ENCODE results near the gene TSPEAR. TPM values are rescaled to one million over a fixed set of nuclear protein-coding genes. Genes with fewer than 3 reads are reported as not detected.
"Not testable (repeated sequence)": the region's sequence is repeated elsewhere in the genome, so short reads cannot be mapped to it uniquely, and the experiment has no call there.

Gene TSPEAR
- total RNA-seq, 1 donor from 2014 or later: 0.06 TPM

- not testable (repeated sequence) for DNase-seq (ENCODE audit: low spot score)
Observed at GRCh38 chr21:44685050-44685449, 26.3 kb downstream of the TSPEAR start.

GRCh38 chr21:44684483-44684882, 26.9 kb downstream of the TSPEAR start:
- no peak for DNase-seq (ENCODE audit: low spot score)

DNA sequence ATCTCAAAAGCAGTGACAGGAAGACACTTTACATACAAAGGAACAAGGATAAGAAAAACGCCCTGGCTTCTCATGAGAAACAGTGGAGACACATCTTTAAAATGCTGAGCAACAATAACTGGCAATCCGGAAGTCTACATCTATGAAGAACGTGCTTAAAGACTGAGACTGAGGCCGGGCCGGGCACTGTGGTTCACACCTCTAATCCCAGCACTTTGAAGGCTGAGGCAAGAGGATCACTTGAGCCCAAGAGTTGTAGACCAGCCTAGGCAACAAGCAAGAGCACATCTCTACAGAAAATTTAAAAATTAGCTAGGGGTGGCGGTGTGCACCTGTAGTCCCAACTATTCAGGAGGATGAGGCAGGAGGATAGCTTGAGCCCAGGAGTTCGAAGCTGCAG, 27.3 kb downstream of the TSPEAR start:
- no peak for DNase-seq (ENCODE audit: low spot score)

DNA sequence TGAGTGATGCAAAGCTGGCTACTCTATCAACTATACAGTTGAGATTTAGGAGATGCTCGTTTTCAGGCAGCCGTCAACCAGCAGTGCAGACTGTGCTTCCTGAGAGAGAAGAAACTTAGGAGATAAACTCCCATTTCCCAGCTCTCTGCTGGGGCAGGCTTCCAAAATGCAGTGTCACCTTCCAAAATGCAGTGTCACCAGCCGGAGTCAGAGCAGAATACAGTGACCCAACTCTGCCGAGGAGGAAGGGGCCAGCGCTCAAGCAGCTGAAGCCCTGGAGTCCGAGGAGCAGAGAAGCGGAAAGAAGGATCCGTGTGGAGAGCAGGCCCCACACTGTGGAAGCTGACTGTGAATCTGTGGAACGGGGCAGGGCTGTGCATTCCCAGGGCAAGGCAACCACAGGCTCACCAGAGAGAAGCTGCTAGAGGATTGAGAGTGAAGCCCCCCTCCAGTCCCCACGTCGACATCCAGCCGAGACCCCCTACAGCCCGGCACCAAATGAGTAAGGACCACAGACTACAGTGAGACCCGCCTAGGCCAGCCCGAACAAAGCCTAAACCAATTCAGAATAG, 28.7 kb downstream of the TSPEAR start:
- DNase-seq (ENCODE audit: low spot score): no peak

DNA sequence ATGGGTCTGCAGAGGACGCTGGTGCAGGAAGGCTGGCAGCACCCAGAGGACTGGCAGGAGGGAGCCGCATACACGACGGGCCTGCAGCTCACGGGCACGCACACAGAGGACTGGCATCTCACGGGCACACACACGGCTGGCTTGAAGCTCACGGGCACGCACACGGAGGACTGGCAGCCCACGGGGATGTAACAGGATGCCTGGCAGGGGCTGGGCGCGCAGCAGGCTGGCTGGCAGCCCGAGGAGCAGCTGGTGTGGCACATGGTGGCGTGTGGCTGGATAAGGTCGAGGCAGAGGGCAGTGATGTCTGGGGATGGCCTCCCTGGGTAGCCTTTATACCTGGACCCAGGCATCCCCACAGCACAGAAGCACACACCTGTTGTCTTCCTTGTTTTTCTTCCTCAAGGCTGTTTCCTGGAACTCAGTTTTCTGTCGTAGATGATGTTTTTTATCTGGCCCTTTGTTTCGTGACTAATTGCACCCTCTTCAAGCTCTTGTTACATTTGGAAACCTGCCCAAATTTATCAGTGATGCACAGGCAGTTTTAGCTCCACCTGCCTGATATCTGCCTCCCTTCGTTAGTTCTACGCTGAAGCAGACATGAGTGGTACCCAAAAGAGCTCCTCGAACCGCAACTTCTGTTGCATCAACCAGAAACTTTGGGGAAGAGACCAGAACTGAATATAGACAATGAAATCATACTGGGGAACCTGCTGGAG, 29.4 kb downstream of the TSPEAR start, which contains the start of gene KRTAP12-1:
KRTAP12-1 (minus strand) TSS at position 303 of the 719 bp plus-strand sequence; CDS start at position 263, 40 bp downstream.
- DNase-seq (ENCODE audit: low spot score): no peak

- no peak for DNase-seq (ENCODE audit: low spot score)
Observed at GRCh38 chr21:44681152-44681551, 30.2 kb downstream of the TSPEAR start.

DNA sequence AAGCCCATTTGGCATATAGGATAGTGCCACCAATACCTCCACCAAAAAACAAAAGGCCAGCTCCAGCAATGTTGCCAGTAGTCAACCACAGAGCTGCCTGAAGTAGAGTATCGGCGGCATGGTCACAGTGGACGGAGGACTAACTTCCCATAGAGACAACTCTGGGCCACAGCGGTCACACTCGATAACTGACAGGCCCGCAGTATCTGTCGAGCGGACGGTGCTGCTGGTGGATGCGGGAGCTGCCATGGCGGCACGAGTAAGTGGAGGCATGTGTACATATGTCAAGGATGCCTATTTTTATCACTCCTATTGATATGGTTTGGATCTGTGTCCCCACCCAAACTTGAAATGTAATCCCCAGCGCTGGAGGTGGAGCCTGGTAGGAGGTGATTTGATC, 33.5 kb downstream of the TSPEAR start:
- no peak for DNase-seq (ENCODE audit: low spot score)

DNA sequence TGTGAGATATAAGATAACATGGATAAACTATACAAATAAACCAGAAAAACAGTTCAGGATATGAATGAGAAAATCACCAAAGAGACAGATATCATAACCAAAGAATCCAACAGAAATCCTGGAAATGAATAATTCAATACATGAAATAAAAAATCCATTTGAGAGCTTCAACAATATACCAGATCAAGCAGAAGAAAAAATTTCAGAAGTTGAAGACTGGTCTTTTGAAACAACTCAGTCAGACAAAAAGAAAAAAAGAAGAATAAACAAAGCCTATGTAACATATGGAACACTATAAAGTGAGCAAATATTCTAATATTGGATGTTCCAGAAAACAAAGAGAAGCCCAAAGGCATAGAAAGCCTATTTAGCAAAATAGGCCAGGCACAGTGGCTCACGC, 39.5 kb downstream of the TSPEAR start:
- no peak for DNase-seq (ENCODE audit: low spot score)

- DNase-seq (ENCODE audit: low spot score): no peak
Observed at GRCh38 chr21:44670642-44671432, 40.5 kb downstream of the TSPEAR start.

DNA sequence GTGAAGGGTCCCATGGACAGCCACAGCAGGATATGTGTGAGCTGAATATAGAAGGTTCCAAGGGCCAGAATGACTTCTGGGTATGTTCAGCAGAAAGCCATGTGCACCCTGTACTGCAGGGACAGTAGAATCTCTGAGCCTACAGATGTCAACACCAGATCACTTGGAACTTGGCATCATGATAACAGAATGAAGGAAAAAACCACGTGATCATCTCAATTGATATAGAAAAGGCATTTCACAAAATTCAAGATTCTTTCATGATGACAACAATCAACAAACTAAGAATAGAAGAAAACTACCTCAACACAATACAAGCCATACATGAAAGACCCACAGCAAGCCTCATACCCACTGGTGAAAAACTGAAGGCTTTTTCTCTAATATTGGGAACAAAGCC, 43.8 kb downstream of the TSPEAR start:
- DNase-seq (ENCODE audit: low spot score): no peak

DNA sequence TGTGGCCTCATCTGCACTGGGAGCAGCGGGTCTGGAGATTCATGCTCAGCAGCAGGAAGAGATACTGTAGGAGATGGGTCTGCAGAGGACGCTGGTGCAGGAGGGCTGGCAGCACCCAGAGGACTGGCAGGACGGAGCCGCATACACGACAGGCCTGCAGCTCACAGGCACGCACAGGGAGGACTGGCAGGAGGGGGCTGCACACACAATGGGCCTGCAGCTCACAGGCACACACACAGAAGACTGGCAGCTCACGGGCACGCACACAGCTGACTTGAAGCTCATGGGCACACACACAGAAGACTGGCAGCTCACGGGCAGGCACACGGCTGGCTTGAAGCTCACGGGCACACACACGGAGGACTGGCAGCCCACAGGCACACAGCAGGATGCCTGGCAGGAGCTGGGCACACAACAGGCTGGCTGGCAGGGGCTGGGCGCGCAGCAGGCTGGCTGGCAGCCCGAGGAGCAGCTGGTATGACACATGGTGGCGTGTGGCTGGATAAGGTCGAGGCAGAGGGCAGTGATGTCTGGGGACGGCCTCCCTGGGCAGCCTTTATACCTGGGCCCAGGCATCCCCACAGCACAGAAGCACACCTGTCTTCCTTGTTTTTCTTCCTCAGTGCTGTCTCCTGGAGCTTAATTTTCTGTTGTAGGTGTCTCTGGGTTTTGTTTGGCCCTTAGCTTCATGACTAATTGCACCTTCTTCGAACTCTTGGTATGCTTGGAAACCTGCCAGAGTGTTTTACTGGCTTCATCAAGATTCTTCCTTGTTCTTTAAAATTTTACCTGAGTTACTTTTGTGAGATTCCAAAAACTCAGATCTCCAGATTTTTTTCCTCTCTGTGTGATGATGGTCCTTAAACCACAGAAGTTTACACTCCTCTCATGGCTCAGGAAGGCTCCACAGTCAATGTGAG, 44.7 kb downstream of the TSPEAR start, which contains the start of gene KRTAP12-2:
KRTAP12-2 (minus strand) TSS at position 527 of the 920 bp plus-strand sequence; CDS start at position 486, 41 bp downstream.
- DNase-seq (ENCODE audit: low spot score): no peak

GRCh38 chr21:44664691-44665090, 46.7 kb downstream of the TSPEAR start:
- no peak for DNase-seq (ENCODE audit: low spot score)

DNA sequence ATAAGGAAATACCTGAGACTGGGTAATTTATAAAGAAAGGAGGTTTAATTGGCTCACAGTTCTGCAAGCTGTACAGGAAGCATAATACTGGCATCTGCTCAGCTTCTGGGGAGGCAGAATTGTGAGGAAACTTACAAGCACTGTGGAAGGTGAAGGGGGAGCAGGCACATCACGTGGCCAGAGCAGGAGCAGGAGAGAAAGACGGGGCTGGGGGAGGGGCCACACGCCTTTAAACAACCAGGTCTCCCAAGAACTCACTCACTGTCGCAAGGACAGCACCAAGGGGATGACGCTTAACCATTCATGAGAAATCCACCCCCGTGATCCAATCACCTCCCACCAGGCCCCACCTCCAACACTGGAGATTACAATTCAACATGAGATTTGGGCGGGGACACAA, 49.8 kb downstream of the TSPEAR start:
- DNase-seq (ENCODE audit: low spot score): not testable (repeated sequence)

GRCh38 chr21:44658913-44659595, 52.3 kb downstream of the TSPEAR start:
- no peak for DNase-seq (ENCODE audit: low spot score)

DNA sequence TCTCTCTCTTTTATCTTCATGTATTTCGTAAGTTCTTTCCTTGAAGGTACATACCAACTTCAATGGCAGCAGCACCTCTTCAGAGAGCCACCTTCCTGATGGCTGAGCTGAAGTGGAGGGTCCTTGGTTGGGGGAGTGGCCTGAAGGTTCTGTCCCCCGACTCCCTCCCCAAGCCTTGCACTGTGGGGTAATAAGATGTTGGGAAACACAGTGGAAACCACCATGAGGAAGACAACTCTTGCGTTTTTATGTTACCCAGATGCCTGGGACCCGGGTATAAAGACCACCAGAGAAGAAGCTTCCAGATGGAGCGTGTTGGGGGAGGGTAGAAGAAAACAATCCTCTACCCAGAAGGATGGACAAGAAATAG, 52.8 kb downstream of the TSPEAR start:
- no peak for DNase-seq (ENCODE audit: low spot score)

DNA sequence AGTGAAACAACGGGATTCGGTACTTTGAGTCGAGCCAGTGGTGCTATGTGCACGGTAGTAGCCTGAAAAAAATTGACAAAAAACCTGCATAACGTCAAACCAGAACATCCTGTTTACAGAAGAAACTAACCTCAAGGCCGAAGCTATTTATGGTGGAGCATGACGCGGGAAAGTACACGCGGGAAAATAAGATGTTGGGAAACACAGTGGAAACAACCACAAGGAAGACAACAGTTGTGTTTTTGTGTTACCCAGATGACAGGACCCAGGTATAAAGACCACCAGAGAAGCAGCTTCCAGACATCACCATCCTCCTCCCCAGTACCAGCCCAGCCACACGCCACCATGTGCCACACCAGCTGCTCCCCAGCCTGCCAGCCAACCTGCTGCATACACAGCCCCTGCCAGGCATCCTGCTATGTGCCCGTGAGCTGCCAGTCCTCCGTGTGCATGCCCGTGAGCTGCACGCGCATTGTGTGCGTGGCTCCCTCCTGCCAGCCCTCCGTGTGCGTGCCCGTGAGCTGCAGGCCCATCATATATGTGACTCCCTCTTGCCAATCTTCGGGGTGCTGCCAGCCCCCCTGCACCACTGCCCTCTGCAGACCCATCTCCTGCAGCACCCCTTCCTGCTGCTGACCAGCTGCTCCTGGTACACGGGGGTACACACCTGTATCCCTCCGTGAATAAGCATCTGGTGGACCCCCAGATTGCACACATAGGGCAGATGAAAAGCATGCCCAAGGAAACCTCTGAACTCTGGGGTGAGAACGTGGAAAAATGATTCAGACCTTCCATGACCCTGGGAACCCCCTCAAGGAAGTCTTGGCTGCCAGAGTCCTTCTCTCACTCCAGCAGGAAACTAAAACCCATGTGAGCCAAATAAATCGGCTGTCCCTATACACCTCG, 53.5 kb downstream of the TSPEAR start, which contains the start of gene KRTAP12-3:
KRTAP12-3 (plus strand) TSS at position 298 of the 906 bp plus-strand sequence; CDS start at position 346, 48 bp downstream.
- DNase-seq (ENCODE audit: low spot score): no peak

DNA sequence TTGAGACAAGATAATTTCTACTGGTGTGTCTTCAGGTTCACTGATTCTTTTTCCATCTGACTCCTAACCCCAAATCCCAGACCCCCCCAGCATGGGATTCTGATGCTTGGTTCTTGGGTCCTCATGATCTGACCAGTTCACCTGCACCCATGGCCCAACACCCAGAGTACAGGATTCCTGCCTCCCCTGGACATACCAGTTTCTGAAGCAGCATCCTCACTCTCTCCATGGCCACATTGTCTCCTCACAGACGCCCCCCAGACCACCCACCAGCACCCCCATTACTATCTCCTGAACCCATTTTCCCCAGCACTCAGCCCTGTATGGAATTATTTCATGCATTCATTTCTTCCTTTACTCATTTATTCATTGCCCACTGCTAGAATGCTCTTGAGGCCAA, 54.5 kb downstream of the TSPEAR start:
- no peak for DNase-seq (ENCODE audit: low spot score)

DNA sequence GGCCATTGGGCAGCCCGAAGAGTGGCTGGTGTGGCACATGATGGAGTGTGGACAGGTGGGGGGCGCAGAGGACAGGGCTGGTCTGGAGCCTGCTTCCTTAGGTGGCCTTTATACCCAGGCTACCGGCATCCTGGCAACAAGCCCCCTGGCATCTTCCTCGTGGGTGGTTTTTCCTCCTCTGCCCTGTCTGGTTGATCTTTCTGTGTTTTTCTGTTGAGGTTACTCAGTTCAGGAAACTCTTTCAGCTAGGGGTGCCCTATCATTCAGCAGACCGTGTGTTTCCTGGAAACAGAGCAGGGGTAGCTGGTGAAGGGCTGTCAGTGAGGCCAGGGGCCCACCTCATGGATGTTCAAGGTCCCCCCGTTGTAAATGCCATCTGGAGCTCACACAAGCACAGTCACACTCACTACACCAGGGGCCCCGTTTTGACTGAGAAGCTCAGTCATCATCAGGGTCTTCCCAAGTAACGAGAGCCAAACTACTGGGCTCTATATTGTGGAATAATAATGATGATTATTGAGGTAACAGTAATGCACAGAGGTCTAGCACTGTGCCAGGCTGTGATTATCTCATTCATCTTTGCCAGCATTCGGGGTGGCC, 56.7 kb downstream of the TSPEAR start, which contains the start of gene KRTAP12-4:
KRTAP12-4 (minus strand) TSS at position 84 of the 600 bp plus-strand sequence; CDS start at position 39, 45 bp downstream.
- DNase-seq (ENCODE audit: low spot score): no peak
